Activated CD4-positive, alpha-beta T cell treated with anti-CD3 and anti-CD28 coated beads, Interleukin-2, amount 10 ng/mL, durations not matched to agents 24 days and 14 days (primary cell): ENCODE results near the gene DCXR. TPM values are rescaled to one million over a fixed set of nuclear protein-coding genes. Genes with fewer than 3 reads are reported as not detected.

Experiments
- total RNA-seq: library from RNA; stranded (reverse); gene quantifications from 2 replicates; pipeline ENCODE4 v1.2.3, GENCODE V29; 2022

DCXR gene
- total RNA-seq, 1 donor from 2014 or later, result 128 TPM

Other genes starting within 250 kb of the DCXR start
- gene GCGR, start 233.5 kb downstream of the DCXR start, total RNA-seq, result not detected in 2 replicates
- gene MCRIP1, start 204.4 kb downstream of the DCXR start, total RNA-seq, result 46.7 and 51.9 TPM in 2 replicates
- gene PPP1R27, start 202.6 kb downstream of the DCXR start, total RNA-seq, result not detected in 2 replicates
- gene P4HB, start 177.2 kb downstream of the DCXR start, total RNA-seq, result 458 and 507 TPM in 2 replicates
- gene ARHGDIA, start 166.4 kb downstream of the DCXR start, total RNA-seq, result 697 and 714 TPM in 2 replicates
- gene ALYREF, start 146.1 kb downstream of the DCXR start, total RNA-seq, result 254 and 264 TPM in 2 replicates
- gene ANAPC11, start 146.0 kb downstream of the DCXR start, total RNA-seq, result 132 and 135 TPM in 2 replicates
- 0.30 and 0.40 TPM in 2 replicates for gene NPB, start 135.5 kb downstream of the DCXR start, total RNA-seq
- gene PCYT2, start 126.3 kb downstream of the DCXR start, total RNA-seq, result 43.0 and 46.5 TPM in 2 replicates
- 54.9 and 58.2 TPM in 2 replicates for gene SIRT7, start 119.5 kb downstream of the DCXR start, total RNA-seq
- 32.5 and 33.3 TPM in 2 replicates for gene MAFG, start 110.0 kb downstream of the DCXR start, total RNA-seq
- gene PYCR1, start 100.4 kb downstream of the DCXR start, total RNA-seq, result 136 and 138 TPM in 2 replicates
- not detected in 2 replicates for gene MYADML2, start 90.5 kb downstream of the DCXR start, total RNA-seq
- gene NOTUM, start 76.5 kb downstream of the DCXR start, total RNA-seq, result 1.7 and 1.8 TPM in 2 replicates
- 35.1 and 37.3 TPM in 2 replicates for gene ASPSCR1, start 60.1 kb downstream of the DCXR start, total RNA-seq
- gene CENPX, start 14.8 kb downstream of the DCXR start, total RNA-seq, result 116 and 123 TPM in 2 replicates
- 39.0 and 40.6 TPM in 2 replicates for gene LRRC45, start 14.4 kb downstream of the DCXR start, total RNA-seq
- 11.5 and 12.1 TPM in 2 replicates for gene RAC3, start 6.0 kb downstream of the DCXR start, total RNA-seq
- 21.4 and 30.8 TPM in 2 replicates for gene RFNG, start 14.1 kb upstream of the DCXR start, total RNA-seq
- gene GPS1, start 14.2 kb upstream of the DCXR start, total RNA-seq, result 117 and 118 TPM in 2 replicates
- 230 and 232 TPM in 2 replicates for gene DUS1L, start 28.1 kb upstream of the DCXR start, total RNA-seq
- gene FASN, start 60.5 kb upstream of the DCXR start, total RNA-seq, result 428 and 452 TPM in 2 replicates
- 56.0 and 58.4 TPM in 2 replicates for gene CCDC57, start 175.1 kb upstream of the DCXR start, total RNA-seq
- gene SLC16A3, start 191.3 kb upstream of the DCXR start, total RNA-seq, result 162 and 171 TPM in 2 replicates
- 137 and 146 TPM in 2 replicates for gene CSNK1D, start 236.0 kb upstream of the DCXR start, total RNA-seq